WTC11 (cell line): ENCODE measurements around the gene TRAPPC2B. TPM values are rescaled to one million over a fixed set of nuclear protein-coding genes. Genes with fewer than 3 reads are reported as not detected.

Experiments
- ATAC-seq: fragments of 200-7000 bp; cut with Tn5 transposase; 2 replicates; pipeline ENCODE4 v1.10.0; 2021; ENCODE audit warnings: mild to moderate bottlenecking, moderate library complexity
- CTCF ChIA-PET: fragments of 300-600 bp; sonication (Branson Sonifier 250); formaldehyde crosslinking; loops from one replicate; lab custom pipeline; 2021; ENCODE audit warnings: antibody characterized with exemption; lab: Charles Lee
- POLR2A ChIA-PET: fragments of 350-600 bp; sonication (Branson Sonifier 250); formaldehyde crosslinking; loops from one replicate; lab custom pipeline; 2021; ENCODE audit warnings: antibody characterized with exemption; lab: Charles Lee
- DNase-seq: peaks from one replicate; pipeline ENCODE4 v3.0.0; 2021; ENCODE audit warnings: low spot score
- H3K27ac Mint-ChIP-seq: 2 replicates; pipeline ENCODE4 v1.8.0; 2021; ENCODE audit warnings: mixed read lengths
- H3K27me3 Mint-ChIP-seq: 2 replicates; pipeline ENCODE4 v1.8.0; 2021; ENCODE audit warnings: low read depth, mild to moderate bottlenecking, moderate library complexity, mixed read lengths
- H3K36me3 Mint-ChIP-seq: 2 replicates; pipeline ENCODE4 v1.8.0; 2021; ENCODE audit warnings: mixed read lengths
- H3K4me1 Mint-ChIP-seq: 2 replicates; pipeline ENCODE4 v1.8.0; 2022; ENCODE audit warnings: mixed read lengths
- H3K4me3 Mint-ChIP-seq: 2 replicates; pipeline ENCODE4 v1.8.0; 2021; ENCODE audit warnings: mild to moderate bottlenecking, moderate library complexity, mixed read lengths
- H3K9me3 Mint-ChIP-seq: 2 replicates; pipeline ENCODE4 v1.8.0; 2021; ENCODE audit warnings: mixed read lengths
- ELF4 ChIP-seq: sonication (generic); formaldehyde crosslinking; IDR thresholded peaks from 2 replicates; pipeline ENCODE4 v1.8.1; 2022; ENCODE audit warnings: low read depth, mild to moderate bottlenecking, moderate library complexity, missing genetic modification reagents
- GABPB1 ChIP-seq: sonication (generic); formaldehyde crosslinking; IDR thresholded peaks from 2 replicates; pipeline ENCODE4 v1.8.1; 2023; ENCODE audit warnings: mild to moderate bottlenecking, missing genetic modification reagents
- JAZF1 ChIP-seq: fragments of 250-450 bp; sonication (Bioruptor Pico); IDR thresholded peaks from 2 replicates; pipeline ENCODE4 v1.9.0; 2021; ENCODE audit warnings: moderate library complexity, mild to moderate bottlenecking, inconsistent platforms
- KAT7 ChIP-seq: sonication (generic); formaldehyde crosslinking; IDR thresholded peaks from 2 replicates; pipeline ENCODE4 v1.8.1; 2023; ENCODE audit warnings: missing genetic modification reagents, mild to moderate bottlenecking, borderline replicate concordance
- NR1H2 ChIP-seq: sonication (generic); formaldehyde crosslinking; IDR thresholded peaks from 2 replicates; pipeline ENCODE4 v1.9.0; 2021; ENCODE audit warnings: mild to moderate bottlenecking, moderate library complexity, missing genetic modification reagents
- NR3C1 ChIP-seq: sonication (generic); formaldehyde crosslinking; conservative IDR thresholded peaks from 2 replicates; pipeline ENCODE4 v1.8.1; 2023; ENCODE audit warnings: low read depth, mild to moderate bottlenecking, missing genetic modification reagents
- TEAD4 ChIP-seq: sonication (generic); formaldehyde crosslinking; IDR thresholded peaks from 2 replicates; pipeline ENCODE4 v1.8.0; 2022; ENCODE audit warnings: mild to moderate bottlenecking, missing genetic modification reagents
- ZNF121 ChIP-seq: sonication (generic); formaldehyde crosslinking; IDR thresholded peaks from 2 replicates; pipeline ENCODE4 v1.8.0; 2023; ENCODE audit warnings: missing genetic modification reagents
- ZNF219 ChIP-seq: sonication (generic); formaldehyde crosslinking; IDR thresholded peaks from 2 replicates; pipeline ENCODE4 v1.8.0; 2023; ENCODE audit warnings: missing genetic modification reagents, mild to moderate bottlenecking, borderline replicate concordance
- ZNF416 ChIP-seq: fragments of 250-450 bp; sonication (Bioruptor Pico); IDR thresholded peaks from 2 replicates; pipeline ENCODE4 v1.9.0; 2021; ENCODE audit warnings: mild to moderate bottlenecking, inconsistent platforms
- total RNA-seq: library from RNA; stranded (reverse); gene quantifications from 3 replicates; pipeline ENCODE4 v1.2.3, GENCODE V29; 2021
- TF ChIP-seq, protein P1 (sequence below): sonication (generic); formaldehyde crosslinking; IDR thresholded peaks from 2 replicates; pipeline ENCODE4 v1.8.0; 2023; ENCODE audit warnings: missing genetic modification reagents
- TF ChIP-seq, protein P2 (sequence below): sonication (generic); formaldehyde crosslinking; IDR thresholded peaks from 2 replicates; pipeline ENCODE4 v1.8.0; 2023; ENCODE audit warnings: missing genetic modification reagents, mild to moderate bottlenecking, borderline replicate concordance
- TF ChIP-seq, protein P3 (sequence below): sonication (generic); formaldehyde crosslinking; IDR thresholded peaks from 2 replicates; pipeline ENCODE4 v1.8.1; 2022; ENCODE audit warnings: low read depth, mild to moderate bottlenecking, moderate library complexity, missing genetic modification reagents, borderline replicate concordance
- TF ChIP-seq, protein P4 (sequence below): fragments of 250-450 bp; sonication (Bioruptor Pico); IDR thresholded peaks from 2 replicates; pipeline ENCODE4 v2.1.2; 2022; ENCODE audit warnings: mild to moderate bottlenecking, moderate library complexity
- TF ChIP-seq, protein P5 (sequence below): sonication (generic); formaldehyde crosslinking; IDR thresholded peaks from 2 replicates; pipeline ENCODE4 v1.8.1; 2023; ENCODE audit warnings: mild to moderate bottlenecking, missing genetic modification reagents, borderline replicate concordance
- TF ChIP-seq, protein P6 (sequence below): sonication (generic); formaldehyde crosslinking; IDR thresholded peaks from 2 replicates; pipeline ENCODE4 v1.8.0; 2022; ENCODE audit warnings: mild to moderate bottlenecking, missing genetic modification reagents
- TF ChIP-seq, protein P7 (sequence below): sonication (generic); formaldehyde crosslinking; IDR thresholded peaks from 2 replicates; pipeline ENCODE4 v1.8.1; 2022; ENCODE audit warnings: low read depth, missing genetic modification reagents, borderline replicate concordance
- TF ChIP-seq, protein P8 (sequence below): fragments of 250-450 bp; sonication (Bioruptor Pico); IDR thresholded peaks from 2 replicates; pipeline ENCODE4 v1.9.0; 2021; ENCODE audit warnings: moderate library complexity, mild to moderate bottlenecking, inconsistent platforms, borderline replicate concordance

Gene TRAPPC2B
- total RNA-seq, 1 experiment from 2014 or later = 10.5 TPM

DNA sequence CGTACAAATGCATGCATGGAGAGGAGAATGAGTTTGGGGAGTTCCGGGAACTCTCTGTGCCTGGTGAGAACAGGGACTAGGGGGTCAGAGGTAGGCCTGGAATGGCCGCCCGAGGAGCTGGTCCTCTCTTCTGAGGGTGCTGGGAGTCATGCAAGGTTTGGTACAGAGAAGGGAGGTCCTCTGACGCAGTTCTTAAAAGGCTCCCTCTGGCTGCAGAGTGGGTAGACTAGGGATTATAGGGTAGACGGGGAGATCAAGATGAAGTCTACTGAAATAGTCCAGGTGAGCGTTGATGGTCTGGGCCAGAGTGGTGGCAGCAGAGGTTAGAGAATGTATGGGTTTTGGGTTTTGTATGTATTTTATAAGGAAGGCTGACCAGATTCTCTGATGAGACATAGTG is 11.5 kb upstream of the TRAPPC2B start:
- H3K27ac Mint-ChIP-seq = peak overlapping the region; percentile 93
- peak overlapping the region; percentile 87 for H3K4me3 Mint-ChIP-seq
- ChIA-PET POLR2A (no interaction called here), CTCF (interaction anchor here (0.6 kb wide), 1 partner anchor 32 kb away, joined by 5 read pairs; the partner anchor contains the start of gene ZNF543)
- TF ChIP-seq, protein P1, sequence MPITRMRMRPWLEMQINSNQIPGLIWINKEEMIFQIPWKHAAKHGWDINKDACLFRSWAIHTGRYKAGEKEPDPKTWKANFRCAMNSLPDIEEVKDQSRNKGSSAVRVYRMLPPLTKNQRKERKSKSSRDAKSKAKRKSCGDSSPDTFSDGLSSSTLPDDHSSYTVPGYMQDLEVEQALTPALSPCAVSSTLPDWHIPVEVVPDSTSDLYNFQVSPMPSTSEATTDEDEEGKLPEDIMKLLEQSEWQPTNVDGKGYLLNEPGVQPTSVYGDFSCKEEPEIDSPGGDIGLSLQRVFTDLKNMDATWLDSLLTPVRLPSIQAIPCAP (CRISPR knock-in tag) = no peak
- TF ChIP-seq JAZF1 (CRISPR knock-in tag) (no peak), ELF4 (CRISPR knock-in tag) (no peak), ZNF219 (CRISPR knock-in tag) (no peak), NR3C1 (CRISPR knock-in tag) (no peak), GABPB1 (no peak), KAT7 (no peak), ZNF121 (CRISPR knock-in tag) (no peak), ZNF416 (no peak), TEAD4 (CRISPR knock-in tag) (no peak), NR1H2 (CRISPR knock-in tag) (no peak)
- TF ChIP-seq, protein P2, sequence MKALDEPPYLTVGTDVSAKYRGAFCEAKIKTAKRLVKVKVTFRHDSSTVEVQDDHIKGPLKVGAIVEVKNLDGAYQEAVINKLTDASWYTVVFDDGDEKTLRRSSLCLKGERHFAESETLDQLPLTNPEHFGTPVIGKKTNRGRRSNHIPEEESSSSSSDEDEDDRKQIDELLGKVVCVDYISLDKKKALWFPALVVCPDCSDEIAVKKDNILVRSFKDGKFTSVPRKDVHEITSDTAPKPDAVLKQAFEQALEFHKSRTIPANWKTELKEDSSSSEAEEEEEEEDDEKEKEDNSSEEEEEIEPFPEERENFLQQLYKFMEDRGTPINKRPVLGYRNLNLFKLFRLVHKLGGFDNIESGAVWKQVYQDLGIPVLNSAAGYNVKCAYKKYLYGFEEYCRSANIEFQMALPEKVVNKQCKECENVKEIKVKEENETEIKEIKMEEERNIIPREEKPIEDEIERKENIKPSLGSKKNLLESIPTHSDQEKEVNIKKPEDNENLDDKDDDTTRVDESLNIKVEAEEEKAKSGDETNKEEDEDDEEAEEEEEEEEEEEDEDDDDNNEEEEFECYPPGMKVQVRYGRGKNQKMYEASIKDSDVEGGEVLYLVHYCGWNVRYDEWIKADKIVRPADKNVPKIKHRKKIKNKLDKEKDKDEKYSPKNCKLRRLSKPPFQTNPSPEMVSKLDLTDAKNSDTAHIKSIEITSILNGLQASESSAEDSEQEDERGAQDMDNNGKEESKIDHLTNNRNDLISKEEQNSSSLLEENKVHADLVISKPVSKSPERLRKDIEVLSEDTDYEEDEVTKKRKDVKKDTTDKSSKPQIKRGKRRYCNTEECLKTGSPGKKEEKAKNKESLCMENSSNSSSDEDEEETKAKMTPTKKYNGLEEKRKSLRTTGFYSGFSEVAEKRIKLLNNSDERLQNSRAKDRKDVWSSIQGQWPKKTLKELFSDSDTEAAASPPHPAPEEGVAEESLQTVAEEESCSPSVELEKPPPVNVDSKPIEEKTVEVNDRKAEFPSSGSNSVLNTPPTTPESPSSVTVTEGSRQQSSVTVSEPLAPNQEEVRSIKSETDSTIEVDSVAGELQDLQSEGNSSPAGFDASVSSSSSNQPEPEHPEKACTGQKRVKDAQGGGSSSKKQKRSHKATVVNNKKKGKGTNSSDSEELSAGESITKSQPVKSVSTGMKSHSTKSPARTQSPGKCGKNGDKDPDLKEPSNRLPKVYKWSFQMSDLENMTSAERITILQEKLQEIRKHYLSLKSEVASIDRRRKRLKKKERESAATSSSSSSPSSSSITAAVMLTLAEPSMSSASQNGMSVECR (CRISPR knock-in tag) = no peak
- TF ChIP-seq, protein P3, sequence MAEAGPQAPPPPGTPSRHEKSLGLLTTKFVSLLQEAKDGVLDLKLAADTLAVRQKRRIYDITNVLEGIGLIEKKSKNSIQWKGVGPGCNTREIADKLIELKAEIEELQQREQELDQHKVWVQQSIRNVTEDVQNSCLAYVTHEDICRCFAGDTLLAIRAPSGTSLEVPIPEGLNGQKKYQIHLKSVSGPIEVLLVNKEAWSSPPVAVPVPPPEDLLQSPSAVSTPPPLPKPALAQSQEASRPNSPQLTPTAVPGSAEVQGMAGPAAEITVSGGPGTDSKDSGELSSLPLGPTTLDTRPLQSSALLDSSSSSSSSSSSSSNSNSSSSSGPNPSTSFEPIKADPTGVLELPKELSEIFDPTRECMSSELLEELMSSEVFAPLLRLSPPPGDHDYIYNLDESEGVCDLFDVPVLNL (CRISPR knock-in tag) = no peak
- TF ChIP-seq, protein P4, sequence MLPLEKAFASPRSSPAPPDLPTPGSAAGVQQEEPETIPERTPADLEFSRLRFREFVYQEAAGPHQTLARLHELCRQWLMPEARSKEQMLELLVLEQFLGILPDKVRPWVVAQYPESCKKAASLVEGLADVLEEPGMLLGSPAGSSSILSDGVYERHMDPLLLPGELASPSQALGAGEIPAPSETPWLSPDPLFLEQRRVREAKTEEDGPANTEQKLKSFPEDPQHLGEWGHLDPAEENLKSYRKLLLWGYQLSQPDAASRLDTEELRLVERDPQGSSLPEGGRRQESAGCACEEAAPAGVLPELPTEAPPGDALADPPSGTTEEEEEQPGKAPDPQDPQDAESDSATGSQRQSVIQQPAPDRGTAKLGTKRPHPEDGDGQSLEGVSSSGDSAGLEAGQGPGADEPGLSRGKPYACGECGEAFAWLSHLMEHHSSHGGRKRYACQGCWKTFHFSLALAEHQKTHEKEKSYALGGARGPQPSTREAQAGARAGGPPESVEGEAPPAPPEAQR (CRISPR knock-in tag) = no peak
- TF ChIP-seq, protein P5, sequence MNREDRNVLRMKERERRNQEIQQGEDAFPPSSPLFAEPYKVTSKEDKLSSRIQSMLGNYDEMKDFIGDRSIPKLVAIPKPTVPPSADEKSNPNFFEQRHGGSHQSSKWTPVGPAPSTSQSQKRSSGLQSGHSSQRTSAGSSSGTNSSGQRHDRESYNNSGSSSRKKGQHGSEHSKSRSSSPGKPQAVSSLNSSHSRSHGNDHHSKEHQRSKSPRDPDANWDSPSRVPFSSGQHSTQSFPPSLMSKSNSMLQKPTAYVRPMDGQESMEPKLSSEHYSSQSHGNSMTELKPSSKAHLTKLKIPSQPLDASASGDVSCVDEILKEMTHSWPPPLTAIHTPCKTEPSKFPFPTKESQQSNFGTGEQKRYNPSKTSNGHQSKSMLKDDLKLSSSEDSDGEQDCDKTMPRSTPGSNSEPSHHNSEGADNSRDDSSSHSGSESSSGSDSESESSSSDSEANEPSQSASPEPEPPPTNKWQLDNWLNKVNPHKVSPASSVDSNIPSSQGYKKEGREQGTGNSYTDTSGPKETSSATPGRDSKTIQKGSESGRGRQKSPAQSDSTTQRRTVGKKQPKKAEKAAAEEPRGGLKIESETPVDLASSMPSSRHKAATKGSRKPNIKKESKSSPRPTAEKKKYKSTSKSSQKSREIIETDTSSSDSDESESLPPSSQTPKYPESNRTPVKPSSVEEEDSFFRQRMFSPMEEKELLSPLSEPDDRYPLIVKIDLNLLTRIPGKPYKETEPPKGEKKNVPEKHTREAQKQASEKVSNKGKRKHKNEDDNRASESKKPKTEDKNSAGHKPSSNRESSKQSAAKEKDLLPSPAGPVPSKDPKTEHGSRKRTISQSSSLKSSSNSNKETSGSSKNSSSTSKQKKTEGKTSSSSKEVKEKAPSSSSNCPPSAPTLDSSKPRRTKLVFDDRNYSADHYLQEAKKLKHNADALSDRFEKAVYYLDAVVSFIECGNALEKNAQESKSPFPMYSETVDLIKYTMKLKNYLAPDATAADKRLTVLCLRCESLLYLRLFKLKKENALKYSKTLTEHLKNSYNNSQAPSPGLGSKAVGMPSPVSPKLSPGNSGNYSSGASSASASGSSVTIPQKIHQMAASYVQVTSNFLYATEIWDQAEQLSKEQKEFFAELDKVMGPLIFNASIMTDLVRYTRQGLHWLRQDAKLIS (CRISPR knock-in tag) = no peak
- TF ChIP-seq, protein P6, sequence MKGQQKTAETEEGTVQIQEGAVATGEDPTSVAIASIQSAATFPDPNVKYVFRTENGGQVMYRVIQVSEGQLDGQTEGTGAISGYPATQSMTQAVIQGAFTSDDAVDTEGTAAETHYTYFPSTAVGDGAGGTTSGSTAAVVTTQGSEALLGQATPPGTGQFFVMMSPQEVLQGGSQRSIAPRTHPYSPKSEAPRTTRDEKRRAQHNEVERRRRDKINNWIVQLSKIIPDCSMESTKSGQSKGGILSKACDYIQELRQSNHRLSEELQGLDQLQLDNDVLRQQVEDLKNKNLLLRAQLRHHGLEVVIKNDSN (CRISPR knock-in tag) = no peak
- TF ChIP-seq, protein P7, sequence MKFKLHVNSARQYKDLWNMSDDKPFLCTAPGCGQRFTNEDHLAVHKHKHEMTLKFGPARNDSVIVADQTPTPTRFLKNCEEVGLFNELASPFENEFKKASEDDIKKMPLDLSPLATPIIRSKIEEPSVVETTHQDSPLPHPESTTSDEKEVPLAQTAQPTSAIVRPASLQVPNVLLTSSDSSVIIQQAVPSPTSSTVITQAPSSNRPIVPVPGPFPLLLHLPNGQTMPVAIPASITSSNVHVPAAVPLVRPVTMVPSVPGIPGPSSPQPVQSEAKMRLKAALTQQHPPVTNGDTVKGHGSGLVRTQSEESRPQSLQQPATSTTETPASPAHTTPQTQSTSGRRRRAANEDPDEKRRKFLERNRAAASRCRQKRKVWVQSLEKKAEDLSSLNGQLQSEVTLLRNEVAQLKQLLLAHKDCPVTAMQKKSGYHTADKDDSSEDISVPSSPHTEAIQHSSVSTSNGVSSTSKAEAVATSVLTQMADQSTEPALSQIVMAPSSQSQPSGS = no peak
- TF ChIP-seq, protein P8, sequence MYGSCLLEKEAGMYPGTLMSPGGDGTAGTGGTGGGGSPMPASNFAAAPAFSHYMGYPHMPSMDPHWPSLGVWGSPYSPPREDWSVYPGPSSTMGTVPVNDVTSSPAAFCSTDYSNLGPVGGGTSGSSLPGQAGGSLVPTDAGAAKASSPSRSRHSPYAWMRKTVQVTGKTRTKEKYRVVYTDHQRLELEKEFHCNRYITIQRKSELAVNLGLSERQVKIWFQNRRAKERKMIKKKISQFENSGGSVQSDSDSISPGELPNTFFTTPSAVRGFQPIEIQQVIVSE (CRISPR knock-in tag) = no peak
- H3K27me3 Mint-ChIP-seq = peaks cover 8% of the 10 kb centered on the region
- no peak for ATAC-seq
- DNase-seq = no peak
- H3K36me3 Mint-ChIP-seq = peaks cover 27% of the 10 kb centered on the region
- H3K4me1 Mint-ChIP-seq = peaks cover 20% of the 10 kb centered on the region
- H3K9me3 Mint-ChIP-seq = no peaks in the 10 kb centered on the region
